GM23338 (cell line): ENCODE data around the gene CGRRF1. TPM values are rescaled to one million over a fixed set of nuclear protein-coding genes. Genes with fewer than 3 reads are reported as not detected.

ENCODE experiments used
- ATAC-seq: fragments of 200-7000 bp; cut with Tn5 transposase; 3 replicates; pipeline ENCODE4 v1.9.1; 2020
- DNase-seq: peaks from one replicate; pipeline ENCODE4 v3.0.0-alpha.2; 2015; ENCODE audit warnings: low spot score
- H2AFZ ChIP-seq: fragments of 200-600 bp; sonication (generic); 2 replicates; pipeline ENCODE4 v1.8.0; 2016; ENCODE audit warnings: antibody characterized with exemption, mild to moderate bottlenecking, moderate library complexity
- H3F3A ChIP-seq: fragments of 200-600 bp; sonication (generic); replicated peaks from 2 replicates; pipeline ENCODE4 v1.8.0; 2017; ENCODE audit warnings: antibody characterized with exemption, mixed run types, low read depth
- H3K27ac ChIP-seq: fragments of 200-600 bp; sonication (generic); 2 replicates; pipeline ENCODE4 v1.6.1; 2016; ENCODE audit warnings: low read depth
- H3K27me3 ChIP-seq: fragments of 200-600 bp; sonication (generic); 2 replicates; pipeline ENCODE4 v1.8.0; 2016; ENCODE audit warnings: mild to moderate bottlenecking, mixed run types, moderate library complexity; ENCODE audit not compliant: insufficient read depth
- H3K36me3 ChIP-seq: fragments of 200-600 bp; sonication (generic); 2 replicates; pipeline ENCODE4 v1.8.0; 2016; ENCODE audit warnings: mild to moderate bottlenecking; ENCODE audit not compliant: insufficient read depth
- H3K4me1 ChIP-seq: fragments of 200-600 bp; sonication (generic); 2 replicates; pipeline ENCODE4 v1.8.0; 2016; ENCODE audit warnings: mild to moderate bottlenecking, moderate library complexity; ENCODE audit not compliant: insufficient read depth
- H3K4me2 ChIP-seq: fragments of 200-600 bp; sonication (generic); 2 replicates; pipeline ENCODE4 v1.7.1; 2017; ENCODE audit warnings: mixed run types
- H3K4me3 ChIP-seq: fragments of 200-600 bp; sonication (generic); 2 replicates; pipeline ENCODE4 v1.6.1; 2016; ENCODE audit warnings: mixed run types
- H3K79me2 ChIP-seq: fragments of 200-600 bp; sonication (generic); replicated peaks from 2 replicates; pipeline ENCODE4 v1.8.0; 2017; ENCODE audit warnings: mild to moderate bottlenecking; ENCODE audit not compliant: insufficient read depth
- H3K9me2 ChIP-seq: fragments of 200-600 bp; sonication (generic); 2 replicates; pipeline ENCODE4 v1.8.0; 2017; ENCODE audit not compliant: insufficient read depth
- H4K20me1 ChIP-seq: fragments of 200-600 bp; sonication (generic); replicated peaks from 2 replicates; pipeline ENCODE4 v1.8.0; 2017; ENCODE audit warnings: mild to moderate bottlenecking; ENCODE audit not compliant: insufficient read depth
- H3K27ac Mint-ChIP-seq: 2 replicates; pipeline ENCODE4 v1.8.0; 2020; ENCODE audit warnings: inconsistent platforms, mild to moderate bottlenecking, moderate library complexity, mixed read lengths
- H3K27me3 Mint-ChIP-seq: 3 replicates; pipeline ENCODE4 v1.8.0; 2022; ENCODE audit warnings: low read depth, mild to moderate bottlenecking, moderate library complexity, mixed read lengths, inconsistent platforms; ENCODE audit not compliant: insufficient read depth, poor library complexity
- H3K36me3 Mint-ChIP-seq: 3 replicates; pipeline ENCODE4 v1.8.0; 2021; ENCODE audit warnings: low read depth, mild to moderate bottlenecking, inconsistent platforms, moderate library complexity, mixed read lengths
- H3K4me1 Mint-ChIP-seq: 3 replicates; pipeline ENCODE4 v1.8.0; 2020; ENCODE audit warnings: mild to moderate bottlenecking, inconsistent platforms, mixed read lengths
- H3K4me3 Mint-ChIP-seq: 3 replicates; pipeline ENCODE4 v1.8.0; 2021; ENCODE audit warnings: moderate library complexity, mild to moderate bottlenecking, inconsistent platforms, mixed read lengths
- H3K9me3 Mint-ChIP-seq: 3 replicates; pipeline ENCODE4 v1.8.0; 2020; ENCODE audit warnings: moderate library complexity, mild to moderate bottlenecking, inconsistent platforms, mixed read lengths
- CREB1 ChIP-seq: fragments of 250-450 bp; sonication (Bioruptor Pico); IDR thresholded peaks from 2 replicates; pipeline ENCODE4 v1.5.0; 2020; ENCODE audit warnings: low read depth, mild to moderate bottlenecking, moderate library complexity
- CTCF ChIP-seq, 2 experiments: fragments of 200-600 bp in 1 of 2; sonication (generic) in 1 of 2; conservative IDR thresholded peaks; 2 replicates each; pipeline versions ENCODE4 v1.5.1 to v1.6.1; 2016 to 2017; ENCODE audit warnings: antibody characterized with exemption in 2 of 2, low read depth in 2 of 2, mild to moderate bottlenecking in 2 of 2, moderate library complexity in 1 of 2
- EZH2 ChIP-seq: fragments of 200-600 bp; sonication (generic); IDR thresholded peaks from one replicate; pipeline ENCODE4 v1.8.0; 2017; ENCODE audit warnings: antibody characterized with exemption, mild to moderate bottlenecking, low read depth; ENCODE audit not compliant: unreplicated experiment
- EZH2phosphoT487 ChIP-seq: fragments of 200-600 bp; sonication (generic); IDR thresholded peaks from one replicate; pipeline ENCODE4 v1.8.1; 2018; ENCODE audit warnings: antibody characterized with exemption; ENCODE audit not compliant: unreplicated experiment
- POLR2AphosphoS5 ChIP-seq: IDR thresholded peaks from 2 replicates; pipeline ENCODE4 v1.6.1; 2016; ENCODE audit warnings: antibody characterized with exemption, low read depth
- ZNF331 ChIP-seq: fragments of 250-450 bp; sonication (Bioruptor Pico); IDR thresholded peaks from 2 replicates; pipeline ENCODE4 v1.5.0; 2020; ENCODE audit warnings: low read depth, mild to moderate bottlenecking, moderate library complexity
- ZNF462 ChIP-seq: fragments of 250-450 bp; sonication (Bioruptor Pico); IDR thresholded peaks from 2 replicates; pipeline ENCODE4 v1.5.0; 2020; ENCODE audit warnings: mild to moderate bottlenecking, moderate library complexity
- polyA plus RNA-seq: library from polyadenylated mRNA; unstranded; fragments of >200 nt; fragmentation: Nextera tagmentation; extraction: Ambion mirVana; gene quantifications from 2 replicates; pipeline ENCODE4 v1.2.1, GENCODE V29; 2016
- total RNA-seq: library from RNA; depleted of rRNA; stranded (reverse); fragments of >200 nt; shearing (Covaris generic); gene quantifications from 2 replicates; pipeline ENCODE4 v1.2.3, GENCODE V29; 2014
- TF ChIP-seq, protein P1 (sequence below): IDR thresholded peaks from 2 replicates; pipeline ENCODE4 v1.6.1; 2016; ENCODE audit warnings: antibody characterized with exemption
- TF ChIP-seq, protein P2 (sequence below): IDR thresholded peaks from one replicate; pipeline ENCODE4 v1.6.1; 2018; ENCODE audit warnings: antibody characterized with exemption; ENCODE audit not compliant: unreplicated experiment

The CGRRF1 gene
- total and polyA plus RNA-seq, 2 experiments from 2014 or later, result 18.8 to 28.3 TPM

DNA sequence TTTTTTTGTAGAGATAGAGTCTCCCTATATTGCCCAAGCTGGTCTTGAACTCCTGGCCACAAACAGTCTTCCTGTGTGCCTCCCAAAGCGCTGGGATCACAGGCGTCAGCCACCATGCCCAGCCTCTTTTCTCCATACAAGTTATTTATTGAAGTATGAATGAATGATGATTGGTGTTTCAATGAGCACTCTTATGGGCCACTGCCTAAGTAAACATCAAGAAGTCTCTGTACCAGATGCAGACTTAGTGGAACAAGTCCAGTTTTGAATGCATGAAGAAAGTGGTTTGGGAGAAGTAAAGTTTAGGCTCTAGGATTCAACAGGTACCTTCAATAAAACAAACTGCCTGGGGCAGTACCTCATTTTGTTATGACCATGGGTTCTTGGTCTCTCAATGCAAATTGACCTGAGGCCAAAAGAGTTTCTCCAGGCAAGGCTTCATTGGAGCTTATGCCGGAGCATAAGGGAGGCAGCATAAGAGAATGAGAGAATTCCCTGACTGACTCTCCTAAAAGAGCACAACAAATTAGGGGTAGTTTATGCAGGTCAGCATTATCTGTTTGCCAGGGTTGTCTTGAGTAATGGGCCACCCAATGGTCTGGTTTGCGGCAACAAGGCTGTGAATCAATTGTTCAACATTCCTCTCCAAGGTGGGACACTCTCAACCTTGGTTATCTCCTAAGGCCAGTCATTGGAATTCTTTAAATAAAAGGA is 19.8 kb upstream of the CGRRF1 start (continued):
- TF ChIP-seq, protein P1, sequence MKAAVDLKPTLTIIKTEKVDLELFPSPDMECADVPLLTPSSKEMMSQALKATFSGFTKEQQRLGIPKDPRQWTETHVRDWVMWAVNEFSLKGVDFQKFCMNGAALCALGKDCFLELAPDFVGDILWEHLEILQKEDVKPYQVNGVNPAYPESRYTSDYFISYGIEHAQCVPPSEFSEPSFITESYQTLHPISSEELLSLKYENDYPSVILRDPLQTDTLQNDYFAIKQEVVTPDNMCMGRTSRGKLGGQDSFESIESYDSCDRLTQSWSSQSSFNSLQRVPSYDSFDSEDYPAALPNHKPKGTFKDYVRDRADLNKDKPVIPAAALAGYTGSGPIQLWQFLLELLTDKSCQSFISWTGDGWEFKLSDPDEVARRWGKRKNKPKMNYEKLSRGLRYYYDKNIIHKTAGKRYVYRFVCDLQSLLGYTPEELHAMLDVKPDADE, result no peak
- no peak for TF ChIP-seq EZH2phosphoT487
- no peak for TF ChIP-seq ZNF331 (CRISPR knock-in tag)
- no peak for TF ChIP-seq CTCF (conservative IDR thresholded peaks at IDR 0.05; ENCODE audit: low read depth in 2 of 2)
- TF ChIP-seq CREB1 (CRISPR knock-in tag), result no peak
- TF ChIP-seq POLR2AphosphoS5, result no peak
- no peak for TF ChIP-seq EZH2
- TF ChIP-seq, protein P2, sequence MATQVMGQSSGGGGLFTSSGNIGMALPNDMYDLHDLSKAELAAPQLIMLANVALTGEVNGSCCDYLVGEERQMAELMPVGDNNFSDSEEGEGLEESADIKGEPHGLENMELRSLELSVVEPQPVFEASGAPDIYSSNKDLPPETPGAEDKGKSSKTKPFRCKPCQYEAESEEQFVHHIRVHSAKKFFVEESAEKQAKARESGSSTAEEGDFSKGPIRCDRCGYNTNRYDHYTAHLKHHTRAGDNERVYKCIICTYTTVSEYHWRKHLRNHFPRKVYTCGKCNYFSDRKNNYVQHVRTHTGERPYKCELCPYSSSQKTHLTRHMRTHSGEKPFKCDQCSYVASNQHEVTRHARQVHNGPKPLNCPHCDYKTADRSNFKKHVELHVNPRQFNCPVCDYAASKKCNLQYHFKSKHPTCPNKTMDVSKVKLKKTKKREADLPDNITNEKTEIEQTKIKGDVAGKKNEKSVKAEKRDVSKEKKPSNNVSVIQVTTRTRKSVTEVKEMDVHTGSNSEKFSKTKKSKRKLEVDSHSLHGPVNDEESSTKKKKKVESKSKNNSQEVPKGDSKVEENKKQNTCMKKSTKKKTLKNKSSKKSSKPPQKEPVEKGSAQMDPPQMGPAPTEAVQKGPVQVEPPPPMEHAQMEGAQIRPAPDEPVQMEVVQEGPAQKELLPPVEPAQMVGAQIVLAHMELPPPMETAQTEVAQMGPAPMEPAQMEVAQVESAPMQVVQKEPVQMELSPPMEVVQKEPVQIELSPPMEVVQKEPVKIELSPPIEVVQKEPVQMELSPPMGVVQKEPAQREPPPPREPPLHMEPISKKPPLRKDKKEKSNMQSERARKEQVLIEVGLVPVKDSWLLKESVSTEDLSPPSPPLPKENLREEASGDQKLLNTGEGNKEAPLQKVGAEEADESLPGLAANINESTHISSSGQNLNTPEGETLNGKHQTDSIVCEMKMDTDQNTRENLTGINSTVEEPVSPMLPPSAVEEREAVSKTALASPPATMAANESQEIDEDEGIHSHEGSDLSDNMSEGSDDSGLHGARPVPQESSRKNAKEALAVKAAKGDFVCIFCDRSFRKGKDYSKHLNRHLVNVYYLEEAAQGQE, result no peak

- no peak overlapping the region for H3K27ac ChIP-seq
- Mint-ChIP-seq H3K9me3 (no peaks in the 10 kb centered on the region; the same call in 2 of the 3 replicates), H3K36me3 (peaks cover 8% of the 10 kb centered on the region; the same call in 2 of the 3 replicates), H3K4me3 (no peak overlapping the region; the same call in 2 of the 3 replicates), H3K4me1 (peaks cover 38% of the 10 kb centered on the region), H3K27me3 (peaks cover 17% of the 10 kb centered on the region), H3K27ac (no peak overlapping the region)
- H3K36me3 ChIP-seq, result no peaks in the 10 kb centered on the region
- no peaks in the 10 kb centered on the region for H3K9me2 ChIP-seq
- no peaks in the 10 kb centered on the region for H3K27me3 ChIP-seq
- no peak overlapping the region for H3K4me3 ChIP-seq
- H3K4me2 ChIP-seq, result no peak overlapping the region
- ATAC-seq, result no peak
- no peak overlapping the region for H2AFZ ChIP-seq
- H3K79me2 ChIP-seq, result peaks cover 27% of the 10 kb centered on the region
- H4K20me1 ChIP-seq, result no peaks in the 10 kb centered on the region
- no peak for DNase-seq
- TF ChIP-seq ZNF462 (CRISPR knock-in tag), result no peak
- peaks cover 24% of the 10 kb centered on the region for H3K4me1 ChIP-seq
- H3F3A ChIP-seq, result 0 out of 2 replicates have a peak, but pooled peaks cover 5% of the 10 kb centered on the region
Measured at GRCh38 chr14:54490445-54491175, 19.1 kb upstream of the CGRRF1 start.
